T-helper 1 cell treated with Interleukin-12 subunit alpha and Interleukin-12 subunit beta and Interleukin-4 antibody, amounts not matched to agents 30 μg/mL and 1 μg/mL, for 36 hours (primary cell): ENCODE results near the gene FOSL2.

Experiments
- H3K27ac Mint-ChIP-seq: one replicate; pipeline ENCODE4 v1.8.0; 2021; ENCODE audit warnings: mild to moderate bottlenecking, mixed read lengths
- H3K27me3 Mint-ChIP-seq: one replicate; pipeline ENCODE4 v1.8.0; 2021; ENCODE audit warnings: low read depth, mixed read lengths
- H3K36me3 Mint-ChIP-seq: one replicate; pipeline ENCODE4 v1.8.0; 2021; ENCODE audit warnings: low read depth, mixed read lengths
- H3K4me1 Mint-ChIP-seq: one replicate; pipeline ENCODE4 v1.8.0; 2021; ENCODE audit warnings: low read depth, mixed read lengths
- H3K4me3 Mint-ChIP-seq: one replicate; pipeline ENCODE4 v1.8.0; 2021; ENCODE audit warnings: mild to moderate bottlenecking, moderate library complexity, mixed read lengths
- H3K9me3 Mint-ChIP-seq: one replicate; pipeline ENCODE4 v1.8.0; 2021; ENCODE audit warnings: mixed read lengths

FOSL2 gene

DNA sequence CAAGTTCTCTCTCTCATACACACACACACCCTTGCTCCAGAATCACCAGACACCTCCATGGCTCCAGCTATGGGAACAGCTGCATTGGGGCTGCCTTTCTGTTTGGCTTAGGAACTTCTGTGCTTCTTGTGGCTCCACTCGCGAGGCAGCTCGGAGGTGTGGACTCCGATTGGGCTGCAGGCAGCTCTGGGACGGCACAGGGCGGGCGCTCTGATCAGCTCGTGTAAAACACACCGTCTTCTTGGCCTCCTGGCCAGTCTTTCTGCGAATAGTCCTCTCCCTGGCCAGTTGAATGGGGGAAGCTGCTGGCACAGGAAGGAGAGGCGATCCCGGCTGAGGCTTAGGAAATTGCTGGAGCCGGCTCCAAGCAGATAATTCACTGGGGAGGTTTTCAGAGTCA is 22.4 kb downstream of the FOSL2 start:
- Mint-ChIP-seq H3K36me3 (peaks cover 30% of the 10 kb centered on the region), H3K9me3 (no peaks in the 10 kb centered on the region), H3K27me3 (no peaks in the 10 kb centered on the region), H3K4me3 (no peak overlapping the region), H3K27ac (no peak overlapping the region), H3K4me1 (peaks cover 21% of the 10 kb centered on the region)

DNA sequence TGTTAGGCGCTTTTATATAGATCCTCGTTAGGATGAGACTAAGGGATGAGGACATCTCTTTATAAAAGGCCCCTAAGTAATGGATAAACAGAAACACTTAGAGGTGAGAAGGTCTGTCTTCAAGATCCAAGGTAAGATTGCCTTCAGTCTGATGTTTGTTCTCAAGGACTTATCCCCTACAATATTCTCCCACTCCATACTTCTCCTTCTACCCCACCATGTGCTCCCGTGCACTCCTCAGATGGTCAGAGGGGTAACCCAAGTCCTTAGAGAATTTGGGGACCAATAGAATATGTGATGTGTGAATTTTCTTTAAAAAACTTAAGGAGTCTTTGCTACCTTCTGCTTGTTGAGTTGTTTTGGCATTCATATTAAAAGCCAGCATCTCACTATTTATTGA is 23.1 kb downstream of the FOSL2 start:
- Mint-ChIP-seq H3K27me3 (no peaks in the 10 kb centered on the region), H3K4me3 (no peak overlapping the region), H3K27ac (no peak overlapping the region), H3K36me3 (peaks cover 25% of the 10 kb centered on the region), H3K9me3 (no peaks in the 10 kb centered on the region), H3K4me1 (peaks cover 14% of the 10 kb centered on the region)

DNA sequence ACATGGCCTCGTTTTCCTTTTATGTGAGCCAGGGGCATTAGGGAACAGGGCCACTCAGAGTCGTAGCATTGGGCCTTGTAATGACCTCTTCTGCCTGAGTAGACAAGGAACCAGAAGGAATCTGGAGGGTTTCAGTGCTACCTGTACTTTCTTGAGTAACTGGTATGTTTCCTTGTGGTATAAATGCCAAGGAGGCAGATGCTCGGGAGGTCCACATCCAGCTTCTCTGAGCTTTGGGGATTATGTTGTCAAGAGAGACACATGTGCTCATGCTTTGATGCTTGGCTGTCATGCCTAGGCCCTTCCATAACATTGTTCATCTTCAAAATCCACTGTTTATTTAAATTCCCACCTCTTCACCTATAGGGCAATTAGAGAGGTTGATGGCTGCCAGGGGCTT is 26.3 kb downstream of the FOSL2 start:
- Mint-ChIP-seq H3K27ac (no peak overlapping the region), H3K36me3 (peaks cover 12% of the 10 kb centered on the region), H3K9me3 (no peaks in the 10 kb centered on the region), H3K4me3 (no peak overlapping the region), H3K27me3 (no peaks in the 10 kb centered on the region), H3K4me1 (peaks cover 23% of the 10 kb centered on the region)

DNA sequence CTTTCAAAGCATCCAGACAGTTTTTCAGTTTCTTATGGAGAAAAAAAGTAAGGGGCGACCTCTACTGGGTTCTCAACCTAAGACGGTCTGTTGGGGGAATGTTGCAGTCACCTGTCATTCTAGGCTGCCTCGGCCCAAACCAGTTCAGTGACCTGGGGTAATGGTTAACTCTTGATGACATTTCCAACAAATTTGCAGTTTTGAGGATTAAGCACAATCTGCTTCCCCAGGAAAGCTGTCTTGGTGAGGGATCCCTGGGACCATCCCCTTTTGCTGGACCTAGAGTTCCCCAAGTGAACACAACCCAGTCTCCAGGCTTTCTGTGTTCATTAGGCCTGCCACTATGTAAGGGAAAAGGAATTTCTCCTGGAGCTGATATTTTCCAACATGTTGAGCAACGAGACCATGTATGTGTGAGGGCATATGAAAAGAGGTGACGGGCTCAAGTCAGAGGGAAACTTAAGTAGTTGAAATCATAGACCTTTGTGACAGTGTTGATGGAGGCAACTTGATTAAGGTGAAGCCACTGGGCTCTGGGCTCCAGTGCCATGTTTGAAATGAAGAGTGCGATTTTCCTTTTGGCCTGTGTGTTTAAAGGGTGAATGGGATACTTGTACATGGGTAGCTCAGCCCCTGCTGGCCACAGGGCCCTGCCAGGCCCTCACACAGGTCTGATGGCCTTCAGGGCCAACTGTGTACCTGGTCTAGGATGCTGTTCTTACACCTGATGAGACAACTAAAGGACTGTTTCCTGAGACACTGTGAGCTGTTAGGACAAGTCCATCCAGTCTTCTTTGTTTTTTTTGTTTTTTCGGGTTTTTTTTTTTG is 27.0 kb downstream of the FOSL2 start:
- Mint-ChIP-seq H3K4me1 (peaks cover 30% of the 10 kb centered on the region), H3K9me3 (no peaks in the 10 kb centered on the region), H3K4me3 (no peak overlapping the region), H3K27me3 (no peaks in the 10 kb centered on the region), H3K27ac (no peak overlapping the region), H3K36me3 (peaks cover 12% of the 10 kb centered on the region)

DNA sequence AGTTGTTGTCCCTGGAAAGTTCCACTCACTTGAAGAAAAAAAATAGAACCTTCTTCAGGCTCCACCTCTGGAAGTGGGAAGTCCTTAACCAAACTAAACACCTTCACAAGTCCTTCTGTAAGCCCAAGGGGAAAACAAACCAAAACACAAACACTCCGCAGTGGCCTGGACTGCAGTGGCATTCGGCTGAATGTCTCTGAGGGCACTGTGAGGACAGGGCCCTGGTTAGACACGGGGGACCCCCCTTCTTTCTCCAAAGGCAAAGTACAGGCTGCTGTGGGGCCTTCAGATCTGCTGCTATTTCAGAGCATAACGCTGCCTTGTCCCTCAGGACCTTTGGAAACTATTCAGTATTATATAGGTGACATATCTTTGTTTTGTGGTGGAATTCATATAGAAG is 28.1 kb downstream of the FOSL2 start:
- peaks cover 6% of the 10 kb centered on the region for H3K36me3 Mint-ChIP-seq
- H3K27me3 Mint-ChIP-seq = no peaks in the 10 kb centered on the region
- no peak overlapping the region for H3K4me3 Mint-ChIP-seq
- H3K27ac Mint-ChIP-seq = no peak overlapping the region
- no peaks in the 10 kb centered on the region for H3K9me3 Mint-ChIP-seq
- peaks cover 40% of the 10 kb centered on the region for H3K4me1 Mint-ChIP-seq

DNA sequence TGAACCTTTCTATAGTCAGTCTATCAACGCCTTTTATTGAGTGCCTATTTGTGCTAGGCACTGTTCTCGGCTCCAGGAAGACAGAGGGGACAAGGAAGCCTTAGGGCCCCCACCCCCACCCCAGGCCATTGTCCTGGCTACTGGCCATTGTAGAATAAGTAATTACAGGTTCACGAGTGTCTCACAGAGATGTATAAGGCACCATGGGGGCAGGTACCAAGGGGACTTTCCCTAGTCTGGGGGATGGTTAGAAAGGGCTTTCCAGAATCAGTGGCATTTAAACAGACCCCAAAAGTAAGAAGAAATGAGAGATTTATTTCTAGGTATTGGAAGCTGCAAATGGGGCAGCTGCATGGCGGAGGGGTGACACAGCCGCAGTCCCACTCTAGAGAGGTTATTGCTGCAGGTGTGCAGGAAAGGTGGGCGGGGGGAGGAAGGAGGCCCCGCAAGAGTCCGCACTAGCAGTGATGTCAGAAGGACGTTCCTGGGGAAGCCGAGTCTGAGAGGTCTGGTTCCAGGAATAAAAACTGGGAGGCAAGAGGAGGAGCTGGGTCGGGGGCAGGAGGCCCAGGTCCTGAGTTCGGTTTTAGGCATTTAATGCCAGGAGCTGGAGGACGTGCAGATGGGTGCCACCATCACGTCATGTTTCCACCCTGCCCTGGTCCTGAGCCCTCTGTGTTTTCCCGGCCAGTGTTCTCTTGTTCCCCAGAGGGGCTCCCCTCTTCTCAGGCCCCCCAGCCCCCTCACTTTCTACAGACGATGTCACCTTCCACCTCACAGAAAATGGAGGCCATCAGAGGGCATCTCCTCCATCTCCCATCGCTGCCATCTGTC is 30.5 kb downstream of the FOSL2 start:
- peaks cover 42% of the 10 kb centered on the region for H3K4me1 Mint-ChIP-seq
- H3K9me3 Mint-ChIP-seq = no peaks in the 10 kb centered on the region
- peaks cover 2% of the 10 kb centered on the region for H3K36me3 Mint-ChIP-seq
- no peaks in the 10 kb centered on the region for H3K27me3 Mint-ChIP-seq
- no peak overlapping the region for H3K4me3 Mint-ChIP-seq
- H3K27ac Mint-ChIP-seq = peak overlapping the region; percentile 84

DNA sequence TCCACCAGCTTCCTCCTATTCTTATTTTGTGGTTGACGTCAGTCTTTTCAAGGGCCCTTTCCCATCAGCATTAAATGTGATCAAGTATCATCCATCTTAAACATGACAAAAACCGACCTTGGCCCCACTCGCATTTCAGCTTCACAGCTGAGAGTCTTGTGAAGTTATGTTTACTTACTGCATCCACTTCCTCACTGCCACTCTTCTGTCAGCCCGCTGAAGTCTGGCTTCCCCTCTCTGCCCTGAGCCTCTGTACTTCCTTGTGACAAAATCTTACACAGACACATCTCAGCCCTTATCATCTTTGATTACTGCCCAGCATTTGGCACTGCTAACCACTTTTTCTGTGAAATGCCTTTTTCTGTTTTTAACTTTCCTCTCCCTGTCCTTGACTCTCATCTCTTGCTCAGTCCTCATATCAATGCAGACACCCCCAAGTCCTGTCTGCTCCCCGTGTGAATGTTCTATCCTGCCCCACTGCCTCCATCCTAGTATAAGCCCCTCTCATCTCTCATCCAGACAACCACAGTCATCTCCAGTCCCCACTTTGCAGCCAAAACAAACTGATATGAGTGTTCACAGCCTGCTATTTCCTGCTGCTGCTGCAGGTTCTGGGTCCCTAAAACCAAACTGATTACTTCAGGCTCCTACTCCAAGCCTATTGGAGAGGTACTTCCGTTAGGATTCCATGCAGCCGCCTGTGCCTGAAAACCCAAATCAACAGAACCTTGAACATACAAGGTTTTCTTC is 31.4 kb downstream of the FOSL2 start:
- Mint-ChIP-seq H3K27me3 (no peaks in the 10 kb centered on the region), H3K4me3 (peak overlapping the region; percentile 62), H3K27ac (peak overlapping the region; percentile 84), H3K4me1 (peaks cover 42% of the 10 kb centered on the region), H3K9me3 (no peaks in the 10 kb centered on the region), H3K36me3 (peaks cover 2% of the 10 kb centered on the region)

DNA sequence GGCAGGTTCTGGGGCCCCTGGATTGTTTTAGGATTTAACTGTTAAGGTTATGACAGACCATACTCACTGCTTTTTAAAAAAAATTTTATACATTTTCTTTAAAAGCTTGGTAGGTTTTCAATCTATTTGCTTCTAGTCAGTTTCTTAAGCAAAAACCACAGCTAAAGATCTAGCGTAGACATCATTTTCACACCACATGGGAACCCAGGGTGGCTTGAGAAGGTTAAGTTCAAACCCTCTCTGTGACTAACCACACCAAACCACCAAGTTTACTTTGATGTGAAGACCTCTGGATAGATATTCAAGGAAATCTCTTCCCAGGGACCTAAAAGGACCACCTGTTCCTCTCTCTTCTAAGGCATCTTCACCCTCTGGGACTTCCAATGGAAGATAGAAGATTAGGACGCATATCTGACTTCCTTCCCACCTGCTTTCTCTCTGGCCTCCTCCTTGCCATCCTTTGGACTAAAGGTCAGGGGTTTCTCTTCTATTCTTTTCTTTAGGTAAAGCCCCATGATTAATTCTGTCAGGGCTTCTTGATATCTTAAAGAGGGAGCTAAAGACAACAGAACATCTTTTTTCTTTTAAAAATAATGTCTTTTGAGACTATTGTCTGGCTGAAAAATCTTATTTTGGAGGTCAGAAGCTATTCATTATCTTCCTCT is 32.3 kb downstream of the FOSL2 start:
- Mint-ChIP-seq H3K36me3 (peaks cover 2% of the 10 kb centered on the region), H3K4me1 (peaks cover 45% of the 10 kb centered on the region), H3K27me3 (no peaks in the 10 kb centered on the region), H3K9me3 (no peaks in the 10 kb centered on the region), H3K27ac (peak overlapping the region; percentile 84), H3K4me3 (peak overlapping the region; percentile 27)

DNA sequence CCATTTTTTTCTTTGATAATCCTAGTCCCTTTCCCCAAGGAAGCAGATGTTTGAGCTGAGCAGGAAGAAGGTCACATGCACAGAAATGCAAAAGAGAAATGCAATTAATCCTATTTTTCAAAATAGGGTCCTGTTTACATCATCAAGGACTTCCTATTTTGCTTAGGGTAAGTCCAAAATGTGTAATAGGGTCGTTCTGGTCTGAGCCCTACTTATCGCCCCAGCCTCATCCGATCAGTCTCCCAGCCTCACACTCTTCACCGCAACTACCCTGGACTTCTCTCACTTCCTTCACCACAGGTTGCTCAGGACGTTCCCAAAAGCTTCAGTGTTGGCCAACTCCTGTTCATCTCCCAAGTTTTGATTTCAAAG is 32.8 kb downstream of the FOSL2 start:
- H3K4me3 Mint-ChIP-seq = no peak overlapping the region
- peaks cover 2% of the 10 kb centered on the region for H3K36me3 Mint-ChIP-seq
- no peak overlapping the region for H3K27ac Mint-ChIP-seq
- no peaks in the 10 kb centered on the region for H3K27me3 Mint-ChIP-seq
- H3K9me3 Mint-ChIP-seq = no peaks in the 10 kb centered on the region
- H3K4me1 Mint-ChIP-seq = peaks cover 49% of the 10 kb centered on the region

DNA sequence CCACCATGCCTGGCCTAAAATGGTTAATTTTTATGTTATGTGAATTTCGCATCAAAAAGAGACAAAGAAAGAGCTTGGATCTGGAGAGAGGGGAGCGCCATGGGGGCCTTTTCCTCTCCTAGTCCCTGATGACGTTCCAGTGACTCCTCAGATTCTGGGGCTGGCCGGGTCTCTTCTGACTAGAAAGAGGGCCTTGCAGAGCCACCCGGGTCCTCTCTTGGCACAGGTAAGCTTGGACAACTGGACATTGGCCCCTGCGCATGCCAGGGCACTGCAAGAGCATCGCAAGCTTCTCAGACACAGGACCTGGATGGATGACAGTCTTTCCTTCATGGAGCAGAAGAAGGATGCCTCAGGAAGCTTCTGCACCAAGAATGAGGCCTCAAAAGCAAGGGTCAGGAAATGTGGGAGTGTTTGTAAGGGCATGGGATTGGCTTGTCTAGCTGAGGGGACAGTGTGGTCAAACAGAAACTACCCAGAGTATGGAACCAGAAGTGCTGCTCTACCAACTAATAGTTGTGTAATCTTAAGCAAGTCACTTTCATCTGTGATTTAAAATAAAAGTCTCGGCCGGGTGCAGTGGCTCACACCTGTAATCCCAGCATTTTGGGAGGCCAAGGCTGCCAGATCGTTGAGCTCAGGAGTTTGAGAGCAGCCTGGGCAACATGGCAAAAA is 35.2 kb downstream of the FOSL2 start:
- H3K4me1 Mint-ChIP-seq = peaks cover 52% of the 10 kb centered on the region

DNA sequence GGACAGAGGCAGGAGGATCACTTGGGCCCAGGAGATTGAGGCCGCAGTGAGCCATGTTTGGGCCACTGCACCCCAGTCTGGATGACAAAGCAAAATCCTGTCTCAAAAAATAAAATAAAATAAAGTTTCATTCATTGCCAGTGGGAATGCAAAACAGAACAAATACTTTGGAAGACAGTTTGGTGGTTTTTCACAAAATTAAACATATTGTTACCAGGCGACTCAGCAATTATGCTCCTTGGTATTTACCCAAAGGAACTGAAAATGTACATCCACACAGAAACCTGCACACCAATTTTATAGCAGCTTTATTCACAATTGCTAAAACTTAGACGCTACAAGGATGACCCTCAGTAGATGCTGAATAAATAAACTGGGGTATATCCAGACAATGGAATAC is 35.8 kb downstream of the FOSL2 start:
- H3K27ac Mint-ChIP-seq = no peak overlapping the region
- H3K27me3 Mint-ChIP-seq = no peaks in the 10 kb centered on the region
- H3K4me1 Mint-ChIP-seq = peaks cover 49% of the 10 kb centered on the region
- H3K4me3 Mint-ChIP-seq = no peak overlapping the region
- H3K36me3 Mint-ChIP-seq = peaks cover 6% of the 10 kb centered on the region
- H3K9me3 Mint-ChIP-seq = peaks cover 4% of the 10 kb centered on the region

More for the DNA sequence above, 35.2 kb downstream of the FOSL2 start:
- Mint-ChIP-seq H3K9me3 (peaks cover 2% of the 10 kb centered on the region), H3K27me3 (no peaks in the 10 kb centered on the region), H3K36me3 (peaks cover 4% of the 10 kb centered on the region), H3K27ac (no peak overlapping the region), H3K4me3 (no peak overlapping the region)

DNA sequence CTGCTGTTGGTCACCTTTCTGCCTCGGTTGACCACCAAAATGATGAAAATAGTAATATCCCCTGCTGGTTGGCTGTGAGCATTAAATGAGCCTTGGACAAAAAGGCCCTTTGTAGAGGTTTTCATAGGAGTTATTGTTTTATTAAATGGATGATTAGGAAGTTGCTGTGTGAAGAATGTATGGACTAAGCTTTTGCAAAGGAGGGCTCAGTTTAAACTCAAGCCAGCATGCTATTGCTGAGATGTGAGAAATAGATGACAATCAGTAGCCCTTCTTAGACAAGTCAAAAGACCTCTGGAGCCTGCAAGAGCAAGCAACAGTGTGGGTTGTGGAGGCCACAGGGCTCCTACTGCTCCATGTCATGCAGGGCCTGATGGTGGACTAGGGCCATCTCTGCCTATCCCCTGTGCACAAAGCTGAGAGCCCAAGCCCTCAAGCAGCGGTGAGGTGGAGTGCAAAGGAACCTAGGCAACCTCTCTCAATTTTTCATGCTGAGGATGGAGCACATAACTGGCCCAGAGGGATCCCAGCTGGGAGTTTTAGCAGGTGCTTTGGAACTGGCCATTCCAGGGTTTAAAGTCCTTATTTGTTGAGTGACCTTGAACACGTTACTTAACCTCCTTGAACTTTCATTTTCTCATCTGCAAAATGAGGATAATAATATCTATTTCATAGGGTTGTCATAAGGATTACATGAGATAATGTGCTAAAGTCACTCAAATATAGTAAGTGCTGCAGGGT is 37.1 kb downstream of the FOSL2 start:
- Mint-ChIP-seq H3K27me3 (no peaks in the 10 kb centered on the region), H3K4me3 (no peak overlapping the region), H3K9me3 (peaks cover 4% of the 10 kb centered on the region), H3K36me3 (peaks cover 4% of the 10 kb centered on the region), H3K4me1 (peaks cover 45% of the 10 kb centered on the region), H3K27ac (no peak overlapping the region)

DNA sequence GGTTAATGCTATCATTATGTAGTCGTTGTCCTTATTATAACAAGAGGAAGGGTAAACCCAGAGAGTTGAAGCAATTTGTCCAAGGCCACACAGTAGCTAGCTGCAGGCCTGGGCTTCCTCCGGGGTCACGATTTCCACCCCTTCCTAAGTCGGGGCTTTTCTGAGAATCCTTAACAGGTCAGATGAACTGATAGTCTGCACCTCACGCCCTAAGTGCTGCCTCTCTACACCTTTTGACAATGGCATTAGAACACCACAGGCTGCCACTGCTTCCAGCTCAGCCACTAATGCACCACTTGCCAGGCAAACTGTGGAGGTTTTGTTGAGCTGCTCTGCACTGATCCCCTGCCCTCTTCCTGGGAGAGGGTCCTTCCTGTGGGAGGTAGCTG is 37.7 kb downstream of the FOSL2 start:
- H3K4me3 Mint-ChIP-seq = no peak overlapping the region
- H3K4me1 Mint-ChIP-seq = peaks cover 44% of the 10 kb centered on the region
- H3K36me3 Mint-ChIP-seq = peaks cover 4% of the 10 kb centered on the region
- peak overlapping the region; percentile 46 for H3K27ac Mint-ChIP-seq
- H3K27me3 Mint-ChIP-seq = no peaks in the 10 kb centered on the region
- H3K9me3 Mint-ChIP-seq = peaks cover 4% of the 10 kb centered on the region
